HepG2 (cell line): ENCODE data around the gene DCAKD. TPM values are rescaled to one million over a fixed set of nuclear protein-coding genes. Genes with fewer than 3 reads are reported as not detected.
A peak's percentile ranks its signal among the peaks of the same experiment; 100 is the strongest.

ENCODE experiments used
- ATF7 ChIP-seq, 2 experiments: fragments of 450-650 bp in 1 of 2; sonication (generic) in 1 of 2; formaldehyde crosslinking in 1 of 2; IDR thresholded peaks; 2 replicates each; pipeline versions ENCODE4 v1.4.0 to v1.6.1; 2016 to 2020; ENCODE audit warnings: antibody characterized with exemption in 1 of 2, mild to moderate bottlenecking in 1 of 2, missing genetic modification reagents in 1 of 2
- CHD2 ChIP-seq: IDR thresholded peaks from 2 replicates; pipeline ENCODE4 v1.6.1; 2011; ENCODE audit warnings: low read depth, low read length, improper control_type of control experiment
- DBP ChIP-seq: sonication (generic); formaldehyde crosslinking; IDR thresholded peaks from 2 replicates; pipeline ENCODE4 v1.4.0; 2020; ENCODE audit warnings: missing genetic modification reagents; ENCODE audit errors: not compliant biosample characterization
- FUBP1 ChIP-seq: sonication (generic); formaldehyde crosslinking; IDR thresholded peaks from 2 replicates; pipeline ENCODE4 v1.5.1; 2020; ENCODE audit warnings: missing genetic modification reagents, mild to moderate bottlenecking, borderline replicate concordance
- MYC ChIP-seq: sonication (generic); formaldehyde crosslinking; IDR thresholded peaks from 2 replicates; pipeline ENCODE4 v1.9.0; 2021; ENCODE audit warnings: missing genetic modification reagents, borderline replicate concordance
- PCBP1 ChIP-seq: fragments of 200-400 bp; formaldehyde crosslinking; IDR thresholded peaks from 2 replicates; pipeline ENCODE4 v1.6.1; 2017; ENCODE audit warnings: mild to moderate bottlenecking, low read depth, low read length, borderline replicate concordance
- PHB2 ChIP-seq: fragments of 450-650 bp; IDR thresholded peaks from 2 replicates; pipeline ENCODE4 v1.6.1; 2018; ENCODE audit not compliant: partially characterized antibody
- RBM22 ChIP-seq: fragments of 200-400 bp; formaldehyde crosslinking; optimal IDR thresholded peaks from 2 replicates; pipeline ENCODE3; 2017; ENCODE audit warnings: mild to moderate bottlenecking, low read length, moderate library complexity
- SMAD9 ChIP-seq: sonication (generic); formaldehyde crosslinking; IDR thresholded peaks from 2 replicates; pipeline ENCODE4 v1.5.1; 2020; ENCODE audit warnings: mild to moderate bottlenecking, missing genetic modification reagents
- ZFAT ChIP-seq: sonication (generic); formaldehyde crosslinking; conservative IDR thresholded peaks from 2 replicates; pipeline ENCODE4 v1.8.1; 2023; ENCODE audit warnings: missing genetic modification reagents, inconsistent platforms
- ZIK1 ChIP-seq: sonication (generic); formaldehyde crosslinking; IDR thresholded peaks from 2 replicates; pipeline ENCODE4 v1.5.0; 2020; ENCODE audit warnings: mild to moderate bottlenecking, low read depth, missing genetic modification reagents, borderline replicate concordance
- ZNF205 ChIP-seq: IDR thresholded peaks from 2 replicates; pipeline ENCODE4 v1.6.1; 2018; ENCODE audit warnings: missing biosample characterization, missing genetic modification reagents
- ZNF431 ChIP-seq: sonication (generic); formaldehyde crosslinking; IDR thresholded peaks from 2 replicates; pipeline ENCODE4 v1.9.0; 2022; ENCODE audit warnings: missing genetic modification reagents, low read depth, mild to moderate bottlenecking, borderline replicate concordance
- ZNF597 ChIP-seq: sonication (generic); formaldehyde crosslinking; IDR thresholded peaks from 2 replicates; pipeline ENCODE4 v1.5.0; 2020; ENCODE audit warnings: missing genetic modification reagents
- ZNF619 ChIP-seq: sonication (generic); formaldehyde crosslinking; IDR thresholded peaks from 2 replicates; pipeline ENCODE4 v1.4.0; 2020; ENCODE audit warnings: mild to moderate bottlenecking, missing genetic modification reagents
- ZNF7 ChIP-seq: IDR thresholded peaks from 2 replicates; pipeline ENCODE4 v1.6.1; 2016; ENCODE audit warnings: missing biosample characterization, missing genetic modification reagents
- ZNF710 ChIP-seq: sonication (generic); formaldehyde crosslinking; IDR thresholded peaks from 2 replicates; pipeline ENCODE4 v1.5.0; 2020; ENCODE audit warnings: mild to moderate bottlenecking, missing genetic modification reagents, borderline replicate concordance
- ZNF879 ChIP-seq: sonication (generic); formaldehyde crosslinking; IDR thresholded peaks from 2 replicates; pipeline ENCODE4 v1.8.1; 2023; ENCODE audit warnings: missing genetic modification reagents
- polyA plus RNA-seq, 8 experiments: library from polyadenylated mRNA; depleted of rRNA in 3 of 8; stranded (reverse) in 7 of 8; unstranded in 1 of 8; fragments of >200 nt; fragmentation: Illumina TruSeq in 4 of 8; extraction: Trizol in 4 of 8; gene quantifications; 2 replicates each; pipeline versions ENCODE4 v1.2.1 to v1.2.3, GENCODE V29; 2011 to 2016; ENCODE audit warnings: low read depth in 4 of 8, missing spikeins in 1 of 8, mixed read lengths in 1 of 8; ENCODE audit not compliant: insufficient read depth in 1 of 8
- total RNA-seq, 5 experiments: library from RNA; depleted of rRNA; stranded (reverse); fragments of >200 nt; fragmentation: Illumina TruSeq; extraction: Trizol; gene quantifications; 2 replicates each; pipeline ENCODE4 v1.2.3, GENCODE V29; 2016; ENCODE audit warnings: low read depth in 1 of 5

DCAKD gene
- total and polyA plus RNA-seq, 2 of the 13 experiments (the other 11 are each of a cell fraction or from before 2014, with no cell fraction given), result 25.9 to 29.2 TPM

GRCh38 chr17:44981221-44981968 lies 70.0 kb downstream of the DCAKD start (continued):
- TF ChIP-seq ZNF710, result no peak; the same call in 1 of the 2 replicates
- TF ChIP-seq ZNF205 (CRISPR knock-in tag), result no peak
- TF ChIP-seq RBM22, result no peak
- TF ChIP-seq MYC (CRISPR knock-in tag), result no peak
- no peak for TF ChIP-seq PCBP1
- TF ChIP-seq ZIK1 (CRISPR knock-in tag), result no peak
- TF ChIP-seq ZNF7 (CRISPR knock-in tag), result no peak
- TF ChIP-seq ZFAT (CRISPR knock-in tag), result no peak
- TF ChIP-seq ATF7 (IDR thresholded peaks at IDR 0.05), result peak; percentile 20; the same call in 1 of the 2 replicates
- TF ChIP-seq ATF7 (CRISPR knock-in tag; IDR thresholded peaks at IDR 0.05), result no peak
- TF ChIP-seq ZNF879, result no peak
- peak; percentile 20 for TF ChIP-seq DBP (CRISPR knock-in tag)
- no peak for TF ChIP-seq ZNF597 (CRISPR knock-in tag)
- no peak for TF ChIP-seq PHB2
- no peak for TF ChIP-seq FUBP1 (CRISPR knock-in tag)
- no peak for TF ChIP-seq ZNF619 (CRISPR knock-in tag)
- TF ChIP-seq CHD2, result no peak
- TF ChIP-seq ZNF431 (CRISPR knock-in tag), result no peak
- TF ChIP-seq SMAD9 (CRISPR knock-in tag), result no peak
